ENCODE results near the gene COA8.
A peak's percentile ranks its signal among the peaks of the same experiment; 100 is the strongest.
"Not testable (repeated sequence)": the region's sequence is repeated elsewhere in the genome, so short reads cannot be mapped to it uniquely, and the experiment has no call there.

Gene COA8

GRCh38 chr14:103522649-103523574 lies 39.8 kb upstream of the COA8 start, which contains the start of gene CKB:
Gene CKB (minus strand): TSS chr14:103522830. CDS start chr14:103522493, 337 bp downstream.
- no peak for ATAC-seq
- Mint-ChIP-seq H3K4me1 (peaks cover 20% of the 10 kb centered on the region), H3K27ac (no peak within 1 kb of the TSS)

GRCh38 chr14:103523575-103523954 lies 39.2 kb upstream of the COA8 start:
- DNase-seq = no peak
- Mint-ChIP-seq H3K4me1 (peaks cover 25% of the 10 kb centered on the region), H3K27ac (no peak overlapping the region), H3K27me3 (peaks cover 14% of the 10 kb centered on the region), H3K9me3 (no peaks in the 10 kb centered on the region), H3K36me3 (ENCODE audit: low read depth) (no peaks in the 10 kb centered on the region), H3K4me3 (peak overlapping the region; percentile 38)
- ATAC-seq = no peak

More at GRCh38 chr14:103522649-103523574, 39.8 kb upstream of the COA8 start, which contains the start of gene CKB:
- Mint-ChIP-seq H3K36me3 (ENCODE audit: low read depth) (no peaks in the 10 kb centered on the region), H3K27me3 (peaks cover 14% of the 10 kb centered on the region), H3K9me3 (no peaks in the 10 kb centered on the region), H3K4me3 (peak within 1 kb of the TSS; percentile 38)
- DNase-seq = no peak

GRCh38 chr14:103524002-103524935 lies 38.5 kb upstream of the COA8 start:
- no peaks in the 10 kb centered on the region for H3K36me3 Mint-ChIP-seq (ENCODE audit: low read depth)
- no peak overlapping the region for H3K4me3 Mint-ChIP-seq
- no peaks in the 10 kb centered on the region for H3K9me3 Mint-ChIP-seq
- H3K27me3 Mint-ChIP-seq = peaks cover 14% of the 10 kb centered on the region
- H3K27ac Mint-ChIP-seq = no peak overlapping the region
- ATAC-seq = no peak
- DNase-seq = no peak
- H3K4me1 Mint-ChIP-seq = peaks cover 25% of the 10 kb centered on the region

- H3K4me3 Mint-ChIP-seq, H3K27ac Mint-ChIP-seq: not testable (repeated sequence)
Measured at GRCh38 chr14:103525430-103526246, 37.1 kb upstream of the COA8 start.

GRCh38 chr14:103526247-103526913 lies 36.4 kb upstream of the COA8 start:
- no peak overlapping the region for H3K4me3 Mint-ChIP-seq
- H3K27ac Mint-ChIP-seq = no peak overlapping the region
- ATAC-seq = no peak

More at GRCh38 chr14:103525430-103526246, 37.1 kb upstream of the COA8 start:
- not testable (repeated sequence) for H3K27me3 Mint-ChIP-seq; ATAC-seq; H3K36me3 Mint-ChIP-seq (ENCODE audit: low read depth); DNase-seq; H3K9me3 Mint-ChIP-seq
- peaks cover 33% of the 10 kb centered on the region for H3K4me1 Mint-ChIP-seq

GRCh38 chr14:103526914-103527248 lies 35.9 kb upstream of the COA8 start:
- H3K36me3 Mint-ChIP-seq (ENCODE audit: low read depth) = peaks cover 6% of the 10 kb centered on the region
- ATAC-seq = no peak
- no peak for DNase-seq
- peaks cover 9% of the 10 kb centered on the region for H3K27me3 Mint-ChIP-seq
- peak overlapping the region; percentile 95 for H3K4me3 Mint-ChIP-seq
- H3K4me1 Mint-ChIP-seq = peaks cover 41% of the 10 kb centered on the region
- peak overlapping the region; percentile 73 for H3K27ac Mint-ChIP-seq
- no peaks in the 10 kb centered on the region for H3K9me3 Mint-ChIP-seq

More at GRCh38 chr14:103526247-103526913, 36.4 kb upstream of the COA8 start:
- H3K36me3 Mint-ChIP-seq (ENCODE audit: low read depth) = peaks cover 6% of the 10 kb centered on the region
- H3K9me3 Mint-ChIP-seq = no peaks in the 10 kb centered on the region
- peaks cover 9% of the 10 kb centered on the region for H3K27me3 Mint-ChIP-seq
- no peak for DNase-seq
- H3K4me1 Mint-ChIP-seq = peaks cover 39% of the 10 kb centered on the region

- Mint-ChIP-seq H3K27ac (peak overlapping the region; percentile 73), H3K36me3 (ENCODE audit: low read depth) (peaks cover 6% of the 10 kb centered on the region), H3K4me1 (peaks cover 41% of the 10 kb centered on the region), H3K27me3 (peaks cover 9% of the 10 kb centered on the region), H3K4me3 (peak overlapping the region; percentile 95), H3K9me3 (no peaks in the 10 kb centered on the region)
- ATAC-seq = peak; percentile 88
- peak; percentile 67 for DNase-seq
Measured at GRCh38 chr14:103527408-103528145, 35.2 kb upstream of the COA8 start.

GRCh38 chr14:103528146-103528586 lies 34.6 kb upstream of the COA8 start:
- H3K36me3 Mint-ChIP-seq (ENCODE audit: low read depth) = peaks cover 6% of the 10 kb centered on the region
- peak overlapping the region; percentile 95 for H3K4me3 Mint-ChIP-seq
- H3K9me3 Mint-ChIP-seq = no peaks in the 10 kb centered on the region
- DNase-seq = no peak
- peak overlapping the region; percentile 92 for H3K27ac Mint-ChIP-seq
- peaks cover 41% of the 10 kb centered on the region for H3K4me1 Mint-ChIP-seq
- peaks cover 9% of the 10 kb centered on the region for H3K27me3 Mint-ChIP-seq
- ATAC-seq = no peak

- ATAC-seq (peak; percentile 34), DNase-seq (peak; percentile 82)
- Mint-ChIP-seq H3K27ac (peak within 1 kb of the TSS; percentile 97), H3K36me3 (ENCODE audit: low read depth) (peaks cover 6% of the 10 kb centered on the region), H3K9me3 (no peaks in the 10 kb centered on the region), H3K4me1 (peaks cover 40% of the 10 kb centered on the region), H3K27me3 (peaks cover 4% of the 10 kb centered on the region), H3K4me3 (peak within 1 kb of the TSS; percentile 95)
Measured at GRCh38 chr14:103528587-103529382, 34.0 kb upstream of the COA8 start, which contains the start of gene TRMT61A. Gene TRMT61A (plus strand): TSS chr14:103529196. CDS start chr14:103529979, 783 bp downstream.

GRCh38 chr14:103529383-103530365 lies 33.1 kb upstream of the COA8 start:
- Mint-ChIP-seq H3K4me3 (peak overlapping the region; percentile 95), H3K9me3 (no peaks in the 10 kb centered on the region), H3K4me1 (peaks cover 40% of the 10 kb centered on the region), H3K36me3 (ENCODE audit: low read depth) (peaks cover 6% of the 10 kb centered on the region), H3K27ac (peak overlapping the region; percentile 97), H3K27me3 (peaks cover 1% of the 10 kb centered on the region)
- DNase-seq (no peak), ATAC-seq (no peak)

GRCh38 chr14:103530390-103530789 lies 32.4 kb upstream of the COA8 start:
- peak overlapping the region; percentile 95 for H3K4me3 Mint-ChIP-seq
- peaks cover 1% of the 10 kb centered on the region for H3K27me3 Mint-ChIP-seq
- peak; percentile 40 for DNase-seq
- peaks cover 6% of the 10 kb centered on the region for H3K36me3 Mint-ChIP-seq (ENCODE audit: low read depth)
- H3K27ac Mint-ChIP-seq = peak overlapping the region; percentile 97
- no peaks in the 10 kb centered on the region for H3K9me3 Mint-ChIP-seq
- peaks cover 40% of the 10 kb centered on the region for H3K4me1 Mint-ChIP-seq
- ATAC-seq = no peak
